Panc1 (cell line): Measurements from ENCODE around the gene EIF5AL1. TPM values are rescaled to one million over a fixed set of nuclear protein-coding genes. Genes with fewer than 3 reads are reported as not detected.

Experiments
- ATAC-seq: fragments of 200-7000 bp; cut with Tn5 transposase; 2 replicates; pipeline ENCODE4 v1.9.1; 2020; ENCODE audit warnings: mild to moderate bottlenecking, moderate library complexity
- BruUV-seq: library from RNA; stranded (reverse); fragments of 400-500 nt; replicated peaks from 2 replicates; lab custom pipeline; 2021; lab: Mats Ljungman, UMichigan
- CTCF ChIA-PET: fragments of 300-600 bp; sonication (Branson Sonifier 250); formaldehyde crosslinking; loops from one replicate; lab custom pipeline; 2022; ENCODE audit warnings: antibody characterized with exemption; lab: Charles Lee
- POLR2A ChIA-PET: fragments of 300-600 bp; sonication (Branson Sonifier 250); formaldehyde crosslinking; loops from one replicate; lab custom pipeline; 2022; ENCODE audit warnings: antibody characterized with exemption; lab: Charles Lee
- DNase-seq: peaks from one replicate; pipeline ENCODE4 v3.0.0-alpha.2; 2010; ENCODE audit warnings: low read depth, low spot score
- H3K27ac ChIP-seq: 2 replicates; pipeline ENCODE4 v1.5.1; 2011; ENCODE audit warnings: mild to moderate bottlenecking, low read length, inconsistent platforms
- H3K27me3 ChIP-seq: fragments of 200-500 bp; sonication (Bioruptor generic); 2 replicates; pipeline ENCODE4 v1.6.0; 2014; ENCODE audit warnings: low read length, inconsistent platforms; ENCODE audit not compliant: control insufficient read depth, insufficient read depth
- H3K36me3 ChIP-seq: fragments of 200-500 bp; sonication (Bioruptor generic); 2 replicates; pipeline ENCODE4 v1.5.1; 2014; ENCODE audit warnings: inconsistent platforms, mild to moderate bottlenecking, low read length, moderate library complexity; ENCODE audit not compliant: control insufficient read depth, insufficient read depth
- H3K4me1 ChIP-seq: 2 replicates; pipeline ENCODE4 v1.5.1; 2011; ENCODE audit warnings: inconsistent platforms, mild to moderate bottlenecking, low read length, moderate library complexity; ENCODE audit not compliant: control insufficient read depth, insufficient read depth
- H3K4me3 ChIP-seq, 2 experiments: 2 replicates each; pipeline ENCODE4 v1.5.1; 2011 to 2012; ENCODE audit warnings: low read depth in 2 of 2, low read length in 2 of 2, mild to moderate bottlenecking in 2 of 2, inconsistent platforms in 1 of 2, moderate library complexity in 1 of 2
- H3K9me3 ChIP-seq: fragments of 200-500 bp; sonication (Bioruptor generic); 2 replicates; pipeline ENCODE4 v1.5.1; 2014; ENCODE audit warnings: low read depth, mild to moderate bottlenecking, inconsistent platforms, low read length, moderate library complexity; ENCODE audit not compliant: control insufficient read depth, insufficient read depth
- POLR2AphosphoS5 ChIP-seq: IDR thresholded peaks from 2 replicates; pipeline ENCODE4 v1.6.1; 2012; ENCODE audit warnings: mild to moderate bottlenecking, low read depth, low read length, moderate library complexity
- SIN3A ChIP-seq: IDR thresholded peaks from 2 replicates; pipeline ENCODE4 v1.6.1; 2012; ENCODE audit warnings: low read depth, mild to moderate bottlenecking, low read length, moderate library complexity, borderline replicate concordance; ENCODE audit not compliant: insufficient read depth
- TCF7L2 ChIP-seq: IDR thresholded peaks from 2 replicates; pipeline ENCODE4 v1.6.1; 2011; ENCODE audit warnings: mild to moderate bottlenecking, low read depth, low read length, inconsistent platforms
- in situ Hi-C: cut with HindIII; loops from 2 replicates; pipeline ENCODE4 v1.10.0; 2016; ENCODE audit warnings: low sequenced_read_pairs, low pct_unique_long_range_greater_than_20kb
- intact Hi-C: fragments of 100-400 bp; cut with micrococcal nuclease; formaldehyde crosslinking; loops from one replicate; pipeline ENCODE4 v1.10.0; 2022; ENCODE audit not compliant: unreplicated experiment
- total RNA-seq: library from RNA; stranded (reverse); gene quantifications from one replicate; pipeline ENCODE4 v1.2.1, GENCODE V29; 2021; ENCODE audit not compliant: unreplicated experiment
- TF ChIP-seq, protein P1 (sequence below), 2 experiments: IDR thresholded peaks; 2 replicates each; pipeline ENCODE4 v1.6.1; 2011 to 2012; ENCODE audit warnings: low read depth in 2 of 2, control low read depth in 1 of 2, low read length in 1 of 2, mild to moderate bottlenecking in 1 of 2, moderate library complexity in 1 of 2; ENCODE audit not compliant: insufficient read depth in 1 of 2
- TF ChIP-seq, protein P2 (sequence below): fragments of 450-650 bp; IDR thresholded peaks from 2 replicates; pipeline ENCODE4 v1.5.1; 2017; ENCODE audit warnings: mild to moderate bottlenecking

The EIF5AL1 gene
- total RNA-seq, 1 experiment from 2014 or later, result 1.6 TPM

DNA sequence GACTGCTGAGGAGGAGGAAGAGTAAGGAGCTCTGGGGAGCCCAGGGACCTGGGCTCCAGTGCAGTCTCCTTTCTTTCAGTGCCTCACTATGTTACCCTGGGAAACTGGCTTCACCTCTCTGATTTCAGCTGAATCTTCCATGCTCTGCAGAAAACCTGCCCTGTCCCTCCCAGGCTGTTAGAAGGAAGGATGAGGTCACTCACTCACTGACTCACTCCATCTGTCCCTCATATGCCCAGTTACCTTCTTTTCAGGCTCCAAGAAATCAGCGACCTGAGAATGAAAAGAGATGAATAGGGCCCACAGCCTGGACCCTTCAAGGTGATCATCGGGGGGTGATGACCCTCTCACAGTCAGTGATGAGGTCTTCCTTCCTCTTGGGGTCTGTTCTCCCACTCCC, 47.4 kb downstream of the EIF5AL1 start:
- intact Hi-C loops, result loop anchor here (5.0 kb wide), 1 partner anchor 373 kb away; no protein-coding TSS in a partner anchor
- in situ Hi-C loops, result no loop called here
- no peak for TF ChIP-seq SIN3A
- TF ChIP-seq POLR2AphosphoS5, result no peak
- TF ChIP-seq, protein P1, sequence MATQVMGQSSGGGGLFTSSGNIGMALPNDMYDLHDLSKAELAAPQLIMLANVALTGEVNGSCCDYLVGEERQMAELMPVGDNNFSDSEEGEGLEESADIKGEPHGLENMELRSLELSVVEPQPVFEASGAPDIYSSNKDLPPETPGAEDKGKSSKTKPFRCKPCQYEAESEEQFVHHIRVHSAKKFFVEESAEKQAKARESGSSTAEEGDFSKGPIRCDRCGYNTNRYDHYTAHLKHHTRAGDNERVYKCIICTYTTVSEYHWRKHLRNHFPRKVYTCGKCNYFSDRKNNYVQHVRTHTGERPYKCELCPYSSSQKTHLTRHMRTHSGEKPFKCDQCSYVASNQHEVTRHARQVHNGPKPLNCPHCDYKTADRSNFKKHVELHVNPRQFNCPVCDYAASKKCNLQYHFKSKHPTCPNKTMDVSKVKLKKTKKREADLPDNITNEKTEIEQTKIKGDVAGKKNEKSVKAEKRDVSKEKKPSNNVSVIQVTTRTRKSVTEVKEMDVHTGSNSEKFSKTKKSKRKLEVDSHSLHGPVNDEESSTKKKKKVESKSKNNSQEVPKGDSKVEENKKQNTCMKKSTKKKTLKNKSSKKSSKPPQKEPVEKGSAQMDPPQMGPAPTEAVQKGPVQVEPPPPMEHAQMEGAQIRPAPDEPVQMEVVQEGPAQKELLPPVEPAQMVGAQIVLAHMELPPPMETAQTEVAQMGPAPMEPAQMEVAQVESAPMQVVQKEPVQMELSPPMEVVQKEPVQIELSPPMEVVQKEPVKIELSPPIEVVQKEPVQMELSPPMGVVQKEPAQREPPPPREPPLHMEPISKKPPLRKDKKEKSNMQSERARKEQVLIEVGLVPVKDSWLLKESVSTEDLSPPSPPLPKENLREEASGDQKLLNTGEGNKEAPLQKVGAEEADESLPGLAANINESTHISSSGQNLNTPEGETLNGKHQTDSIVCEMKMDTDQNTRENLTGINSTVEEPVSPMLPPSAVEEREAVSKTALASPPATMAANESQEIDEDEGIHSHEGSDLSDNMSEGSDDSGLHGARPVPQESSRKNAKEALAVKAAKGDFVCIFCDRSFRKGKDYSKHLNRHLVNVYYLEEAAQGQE (IDR thresholded peaks at IDR 0.05; ENCODE audit: insufficient read depth in 1 of 2, low read depth in 2 of 2, low read length in 1 of 2), result no peak
- no peak for TF ChIP-seq TCF7L2
- TF ChIP-seq, protein P2, sequence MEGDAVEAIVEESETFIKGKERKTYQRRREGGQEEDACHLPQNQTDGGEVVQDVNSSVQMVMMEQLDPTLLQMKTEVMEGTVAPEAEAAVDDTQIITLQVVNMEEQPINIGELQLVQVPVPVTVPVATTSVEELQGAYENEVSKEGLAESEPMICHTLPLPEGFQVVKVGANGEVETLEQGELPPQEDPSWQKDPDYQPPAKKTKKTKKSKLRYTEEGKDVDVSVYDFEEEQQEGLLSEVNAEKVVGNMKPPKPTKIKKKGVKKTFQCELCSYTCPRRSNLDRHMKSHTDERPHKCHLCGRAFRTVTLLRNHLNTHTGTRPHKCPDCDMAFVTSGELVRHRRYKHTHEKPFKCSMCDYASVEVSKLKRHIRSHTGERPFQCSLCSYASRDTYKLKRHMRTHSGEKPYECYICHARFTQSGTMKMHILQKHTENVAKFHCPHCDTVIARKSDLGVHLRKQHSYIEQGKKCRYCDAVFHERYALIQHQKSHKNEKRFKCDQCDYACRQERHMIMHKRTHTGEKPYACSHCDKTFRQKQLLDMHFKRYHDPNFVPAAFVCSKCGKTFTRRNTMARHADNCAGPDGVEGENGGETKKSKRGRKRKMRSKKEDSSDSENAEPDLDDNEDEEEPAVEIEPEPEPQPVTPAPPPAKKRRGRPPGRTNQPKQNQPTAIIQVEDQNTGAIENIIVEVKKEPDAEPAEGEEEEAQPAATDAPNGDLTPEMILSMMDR, result no peak
- no TSS peak for BruUV-seq
- Histone ChIP-seq H3K9me3 (no peaks in the 10 kb centered on the region), H3K36me3 (no peaks in the 10 kb centered on the region), H3K4me3 (no peak overlapping the region), H3K27me3 (peaks cover 27% of the 10 kb centered on the region), H3K4me1 (no peaks in the 10 kb centered on the region), H3K27ac (no peak overlapping the region)
- ATAC-seq (no peak), DNase-seq (no peak)
- CTCF ChIA-PET, result no interaction called here
- POLR2A ChIA-PET, result no interaction called here

DNA sequence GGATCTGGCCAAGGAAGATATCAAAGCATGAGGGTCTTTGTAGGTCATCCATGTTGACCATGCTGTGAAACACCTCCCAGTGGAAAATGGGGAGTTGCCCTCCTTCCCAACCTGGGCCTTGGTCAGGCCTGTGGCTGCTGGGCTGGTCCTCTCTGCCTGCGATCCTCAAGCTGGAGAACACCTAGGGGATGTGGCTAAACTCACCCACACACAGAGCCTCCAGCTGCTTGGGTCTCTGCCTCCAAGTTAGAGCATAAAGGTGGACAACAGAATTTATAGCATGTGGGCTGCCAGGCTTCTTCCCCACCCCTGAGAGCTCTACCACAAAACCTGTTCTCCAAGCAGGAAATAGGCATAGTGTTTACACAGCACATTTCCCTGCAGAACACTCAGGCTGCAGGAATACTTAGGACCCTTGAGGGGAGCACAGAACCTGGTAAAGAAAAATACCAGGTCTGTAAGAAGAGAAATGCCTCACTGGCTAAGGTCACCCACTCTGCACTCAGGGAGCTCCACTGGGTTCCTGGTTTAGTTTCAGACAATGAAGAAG, 47.9 kb downstream of the EIF5AL1 start, which contains the start of gene SFTPA2:
Gene SFTPA2 (minus strand): TSS at position 248 of the 550 bp plus-strand sequence. CDS start 924 bp downstream, outside the sequence.
- no peaks in the 10 kb centered on the region for H3K4me1 ChIP-seq
- peaks cover 23% of the 10 kb centered on the region for H3K27me3 ChIP-seq
- intact Hi-C loops, result loop anchor here (5.0 kb wide), 1 partner anchor 372 kb away; no protein-coding TSS in a partner anchor
- no peak within 1 kb of the TSS for H3K27ac ChIP-seq
- DNase-seq (no peak), ATAC-seq (no peak)
- BruUV-seq, result no TSS peak
- no peak within 1 kb of the TSS for H3K4me3 ChIP-seq
- ChIA-PET POLR2A (no interaction called here), CTCF (interaction anchor here (1.2 kb wide), 1 partner anchor 186 kb away, joined by 3 read pairs; no protein-coding TSS in a partner anchor)
- TF ChIP-seq TCF7L2, result no peak
- TF ChIP-seq, protein P2, result no peak
- TF ChIP-seq, protein P1 (IDR thresholded peaks at IDR 0.05; ENCODE audit: insufficient read depth in 1 of 2, low read depth in 2 of 2, low read length in 1 of 2), result no peak
- TF ChIP-seq POLR2AphosphoS5, result no peak
- TF ChIP-seq SIN3A, result no peak
- in situ Hi-C loops, result no loop called here
- no peaks in the 10 kb centered on the region for H3K36me3 ChIP-seq
- H3K9me3 ChIP-seq, result no peaks in the 10 kb centered on the region
